A673 (cell line): ENCODE results near the gene NAPB.

Experiments
- EZH2 ChIP-seq: fragments of 200-600 bp; sonication (generic); IDR thresholded peaks from 2 replicates; pipeline ENCODE4 v1.6.1; 2017; ENCODE audit warnings: borderline replicate concordance, low read depth, mild to moderate bottlenecking, mixed read lengths, antibody characterized with exemption, low read length; ENCODE audit not compliant: poor library complexity, severe bottlenecking
- TF ChIP-seq, protein P1 (sequence below): fragments of 300-800, 200-600 bp; sonication (generic); conservative IDR thresholded peaks from 2 replicates; pipeline ENCODE4 v1.5.1; 2017; ENCODE audit warnings: low read depth, mild to moderate bottlenecking, antibody characterized with exemption, low read length, moderate library complexity, mixed read lengths

DNA sequence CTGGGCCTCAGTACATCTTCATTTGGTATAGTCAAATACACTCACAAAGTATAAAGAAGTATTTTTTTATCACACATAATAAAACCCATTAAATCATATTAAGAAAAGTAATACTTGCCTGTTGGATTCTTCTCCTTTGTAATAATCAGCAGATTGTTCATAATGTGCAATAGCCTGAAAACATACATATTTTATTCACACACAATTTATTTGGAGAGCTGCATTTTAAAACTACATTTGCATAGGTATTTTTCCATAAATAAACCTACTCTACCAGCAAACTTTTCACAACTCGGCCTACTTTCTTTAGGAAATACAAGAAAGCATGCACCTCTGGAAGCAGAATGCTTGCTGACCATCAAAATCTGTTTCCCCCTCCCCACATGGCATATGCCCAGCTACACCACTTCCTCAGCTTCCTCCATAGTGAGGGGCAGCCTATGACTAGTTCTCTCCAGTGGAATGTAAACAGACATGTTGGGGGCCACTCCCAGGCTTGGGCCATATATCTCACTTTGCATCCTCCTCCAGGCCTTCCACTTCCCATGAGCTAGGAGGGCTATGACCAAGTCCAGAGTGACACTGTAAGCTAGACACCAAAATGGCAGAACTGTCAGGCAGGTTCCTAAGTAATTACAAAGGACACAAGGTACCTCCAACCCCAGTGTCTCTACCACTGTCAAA, 31.1 kb downstream of the NAPB start:
- TF ChIP-seq, protein P1, sequence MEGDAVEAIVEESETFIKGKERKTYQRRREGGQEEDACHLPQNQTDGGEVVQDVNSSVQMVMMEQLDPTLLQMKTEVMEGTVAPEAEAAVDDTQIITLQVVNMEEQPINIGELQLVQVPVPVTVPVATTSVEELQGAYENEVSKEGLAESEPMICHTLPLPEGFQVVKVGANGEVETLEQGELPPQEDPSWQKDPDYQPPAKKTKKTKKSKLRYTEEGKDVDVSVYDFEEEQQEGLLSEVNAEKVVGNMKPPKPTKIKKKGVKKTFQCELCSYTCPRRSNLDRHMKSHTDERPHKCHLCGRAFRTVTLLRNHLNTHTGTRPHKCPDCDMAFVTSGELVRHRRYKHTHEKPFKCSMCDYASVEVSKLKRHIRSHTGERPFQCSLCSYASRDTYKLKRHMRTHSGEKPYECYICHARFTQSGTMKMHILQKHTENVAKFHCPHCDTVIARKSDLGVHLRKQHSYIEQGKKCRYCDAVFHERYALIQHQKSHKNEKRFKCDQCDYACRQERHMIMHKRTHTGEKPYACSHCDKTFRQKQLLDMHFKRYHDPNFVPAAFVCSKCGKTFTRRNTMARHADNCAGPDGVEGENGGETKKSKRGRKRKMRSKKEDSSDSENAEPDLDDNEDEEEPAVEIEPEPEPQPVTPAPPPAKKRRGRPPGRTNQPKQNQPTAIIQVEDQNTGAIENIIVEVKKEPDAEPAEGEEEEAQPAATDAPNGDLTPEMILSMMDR, result no peak
- TF ChIP-seq EZH2, result no peak
